ENCODE measurements around the gene LRBA.

The LRBA gene

DNA sequence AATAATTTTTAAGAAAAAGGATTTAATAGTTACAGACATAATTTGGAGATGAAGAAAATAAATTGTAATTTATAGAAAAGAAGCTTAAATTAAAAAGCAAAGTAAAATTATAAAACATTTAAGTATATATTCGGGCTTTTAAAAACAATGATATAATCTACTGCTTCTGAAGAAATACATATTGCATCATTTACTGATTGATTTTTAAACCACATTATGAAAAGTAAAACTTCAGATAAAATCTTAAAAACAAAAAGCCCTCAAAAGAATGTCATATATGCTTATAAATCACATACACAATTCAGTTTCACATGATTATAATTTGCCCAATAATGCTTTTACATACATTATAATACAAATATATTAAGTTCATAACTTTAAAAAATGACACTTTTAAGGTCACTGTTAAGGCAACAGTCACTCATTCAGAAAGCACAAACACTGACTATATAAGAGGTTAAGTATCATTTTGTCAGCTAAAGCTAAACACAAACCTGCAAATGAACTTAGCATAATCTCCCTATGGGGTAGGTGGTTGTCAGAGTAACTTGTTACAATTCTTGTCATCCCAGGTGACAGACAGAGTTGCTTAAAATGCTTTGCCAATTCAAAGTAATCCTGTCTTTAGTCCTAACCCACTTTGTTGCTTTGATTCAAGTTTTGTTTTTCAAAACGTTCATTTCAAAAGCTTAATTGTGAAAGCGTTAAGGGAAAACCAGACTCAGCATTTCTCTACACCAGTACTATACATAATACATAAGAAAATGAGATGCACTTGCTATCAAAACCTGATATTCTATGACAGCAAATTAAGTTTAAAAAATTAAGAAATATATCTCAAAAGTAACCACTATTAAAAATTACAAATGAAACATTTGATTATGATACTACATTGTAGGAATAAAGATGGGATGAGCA lies 523.7 kb downstream of the LRBA start:
- DNase-seq (ENCODE audit: low spot score): no peak

DNA sequence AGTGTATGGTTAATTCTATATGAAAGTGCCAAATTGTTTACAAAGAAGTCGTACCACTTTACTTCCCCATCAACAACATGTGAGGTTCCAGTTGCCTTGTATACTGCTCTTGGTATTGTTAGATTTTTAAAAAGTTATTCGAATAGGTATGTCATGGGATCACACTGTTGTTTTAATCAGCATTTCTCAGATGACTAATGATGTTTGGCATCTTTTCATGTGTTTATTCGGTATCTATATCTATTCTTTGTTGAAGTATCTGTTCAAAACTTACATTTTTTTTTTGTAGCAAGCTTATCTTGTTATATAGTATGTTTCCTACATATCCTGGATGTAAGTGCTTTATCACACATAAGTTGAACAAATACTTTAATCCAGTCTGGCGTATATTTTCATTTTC lies 532.5 kb downstream of the LRBA start:
- no peak for DNase-seq (ENCODE audit: low spot score)

DNA sequence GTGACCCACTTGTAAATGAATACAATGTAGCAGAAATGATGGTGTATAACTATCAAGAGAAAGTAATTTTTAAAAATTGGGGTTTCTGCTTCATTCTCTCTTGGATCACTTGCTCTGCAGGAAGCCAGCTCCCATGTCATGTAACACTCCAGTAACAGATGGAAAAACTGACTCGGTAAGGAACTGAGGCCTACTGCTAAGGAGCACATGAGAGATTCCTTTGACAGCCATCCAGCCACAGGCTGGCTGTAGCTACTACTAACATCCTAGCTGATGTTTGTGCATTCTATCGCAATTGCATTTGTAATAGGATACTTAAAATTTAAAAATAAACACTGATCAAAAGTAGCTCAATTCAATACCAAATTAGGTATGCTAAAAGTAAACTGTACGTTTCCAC lies 535.4 kb downstream of the LRBA start:
- no peak for DNase-seq (ENCODE audit: low spot score)

DNA sequence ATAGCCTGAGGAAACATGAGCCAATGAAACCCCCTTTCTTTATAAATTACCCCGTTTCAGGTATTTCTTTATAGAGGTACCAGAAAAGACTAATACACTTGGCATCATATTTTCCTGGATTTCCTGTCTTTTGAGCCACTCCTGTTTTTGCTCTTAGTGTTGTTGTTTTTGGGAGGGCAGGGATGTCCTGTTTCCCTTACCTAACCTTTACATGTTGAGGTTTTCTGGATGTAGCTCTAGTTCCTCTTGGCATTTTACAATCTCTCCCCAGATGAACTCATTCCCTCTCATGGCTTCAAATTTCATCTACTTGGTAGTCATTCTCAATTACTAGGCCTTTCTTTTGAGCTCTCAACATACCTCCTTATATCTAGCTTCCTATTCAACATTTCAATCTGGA lies 537.2 kb downstream of the LRBA start:
- no peak for DNase-seq (ENCODE audit: low spot score)

DNA sequence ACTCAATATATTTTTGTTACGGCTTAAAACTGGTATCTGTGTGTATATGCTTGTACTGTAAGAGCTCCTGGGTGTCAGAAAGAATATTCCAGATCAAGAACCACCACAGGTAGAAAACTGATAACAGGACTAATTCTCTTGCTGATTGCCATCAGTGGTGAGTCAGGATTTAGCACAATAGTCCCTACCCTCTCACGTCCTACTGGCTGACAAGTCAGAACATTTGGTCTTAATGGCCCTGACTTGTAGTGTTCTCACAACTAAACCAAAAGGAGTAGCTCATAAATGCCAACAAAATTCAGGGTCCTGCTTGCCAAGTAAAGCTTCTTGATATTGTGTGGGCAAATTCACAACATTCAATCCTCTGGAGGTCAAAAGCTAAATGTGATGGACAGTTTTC lies 538.3 kb downstream of the LRBA start:
- no peak for DNase-seq (ENCODE audit: low spot score)

DNA sequence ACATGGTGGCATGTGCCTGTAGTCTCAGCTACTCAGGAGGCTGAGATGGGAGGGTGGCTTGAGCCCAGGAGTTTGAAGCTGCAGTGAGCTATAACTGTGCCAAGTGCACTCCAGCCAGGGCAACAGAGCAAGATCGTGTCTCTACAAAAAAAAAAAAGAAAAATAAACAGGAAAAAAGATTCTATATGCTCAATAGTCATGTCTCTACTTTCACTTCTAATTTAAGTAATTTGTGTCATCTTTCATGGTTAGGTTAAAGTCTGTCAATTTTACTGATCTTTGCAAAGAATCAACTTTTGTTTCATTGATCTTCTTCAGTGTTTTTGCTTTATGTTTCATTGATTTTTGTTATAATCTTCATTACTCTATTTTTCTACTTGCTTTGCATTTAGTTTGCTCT lies 539.3 kb downstream of the LRBA start:
- no peak for DNase-seq (ENCODE audit: low spot score)

DNA sequence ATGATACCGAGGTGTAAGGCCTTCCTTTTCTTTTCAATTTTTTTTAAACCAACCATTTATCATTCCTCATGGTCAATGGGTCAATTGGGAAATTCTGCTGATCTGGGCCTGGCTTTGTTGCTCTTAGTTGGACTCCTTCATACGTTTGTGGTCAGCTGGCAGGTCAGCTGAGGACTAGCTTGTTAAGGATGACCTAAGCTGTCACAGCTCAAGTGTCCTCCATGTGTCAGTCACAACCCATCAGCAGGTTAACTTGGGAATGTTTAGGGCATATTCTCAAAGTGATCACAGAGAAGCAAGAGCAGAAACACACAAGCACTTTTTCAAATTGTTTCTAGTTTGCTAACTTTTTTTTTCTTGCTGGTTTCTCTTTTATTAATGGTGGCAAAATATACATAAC lies 550.6 kb downstream of the LRBA start:
- no peak for DNase-seq (ENCODE audit: low spot score)

DNA sequence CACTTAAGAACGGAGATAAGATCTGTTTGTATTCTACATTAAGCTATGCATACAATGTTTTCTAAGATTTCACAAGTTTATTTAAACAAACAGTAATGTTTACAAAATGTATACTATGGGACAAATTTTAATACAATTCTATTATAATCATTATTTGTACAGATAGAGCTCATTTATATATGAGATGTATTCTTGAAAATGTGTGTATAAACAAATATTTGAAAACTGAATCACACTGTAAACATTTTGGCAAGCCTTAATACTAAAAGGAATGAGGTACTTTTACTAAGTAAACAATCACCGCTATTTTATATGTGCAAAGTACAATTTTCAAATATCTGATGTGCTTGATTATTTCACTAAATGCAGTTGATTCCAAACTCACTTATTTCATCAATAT lies 552.3 kb downstream of the LRBA start:
- DNase-seq (ENCODE audit: low spot score): no peak

DNA sequence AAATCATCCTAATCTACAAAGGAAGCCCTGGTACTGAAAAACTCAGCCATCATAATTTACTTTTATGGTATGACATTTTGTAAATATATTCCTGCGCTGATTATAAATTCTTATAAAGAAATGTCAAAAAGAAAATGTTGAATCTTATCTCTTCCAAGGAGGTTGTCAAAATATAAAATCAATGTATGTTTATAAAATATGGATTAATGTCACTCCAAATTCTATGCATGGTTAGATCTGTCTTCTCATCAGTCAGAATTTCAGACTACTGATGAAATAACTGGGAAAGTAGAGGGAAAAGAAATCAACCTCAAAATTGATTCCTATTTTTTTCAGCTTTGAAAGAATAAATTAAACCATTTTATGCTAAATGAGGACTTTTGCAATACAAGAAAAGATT lies 553.1 kb downstream of the LRBA start:
- no peak for DNase-seq (ENCODE audit: low spot score)

DNA sequence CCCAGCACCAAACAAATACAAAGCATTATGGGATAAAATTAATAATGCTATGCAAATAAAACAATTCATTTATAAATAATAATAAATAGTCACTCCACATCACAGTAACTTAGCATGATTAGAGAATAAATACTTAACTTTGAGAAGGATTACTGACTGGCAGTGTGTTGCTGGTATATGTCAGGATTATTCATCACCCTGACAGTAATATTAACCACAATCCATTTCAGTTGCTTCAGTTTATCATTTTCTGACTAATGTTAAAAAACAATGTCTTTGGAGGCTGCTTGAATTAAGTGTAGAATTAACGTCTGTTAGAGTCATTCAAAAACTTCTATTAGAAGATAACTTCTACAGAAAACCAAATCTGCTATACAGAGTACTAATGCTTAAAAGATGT lies 557.3 kb downstream of the LRBA start:
- DNase-seq (ENCODE audit: low spot score): no peak

DNA sequence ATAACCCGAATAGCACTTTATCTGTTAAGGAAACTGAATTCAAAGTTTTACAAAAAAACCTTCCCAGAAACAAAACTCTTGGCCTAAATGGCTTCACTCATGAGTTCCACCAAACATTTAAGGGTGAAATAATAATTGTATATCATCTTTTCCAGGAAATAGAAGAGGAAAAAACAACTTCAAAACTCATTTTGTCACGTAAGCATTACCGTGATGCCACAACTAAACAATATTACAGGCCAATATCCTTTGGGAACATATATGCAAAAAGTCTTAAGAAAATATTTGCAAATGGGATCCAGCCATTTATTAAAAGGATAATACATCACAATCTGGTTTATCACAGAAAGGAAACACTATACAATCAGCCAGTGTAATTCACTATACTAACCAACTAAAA lies 563.2 kb downstream of the LRBA start:
- DNase-seq (ENCODE audit: low spot score): no peak

DNA sequence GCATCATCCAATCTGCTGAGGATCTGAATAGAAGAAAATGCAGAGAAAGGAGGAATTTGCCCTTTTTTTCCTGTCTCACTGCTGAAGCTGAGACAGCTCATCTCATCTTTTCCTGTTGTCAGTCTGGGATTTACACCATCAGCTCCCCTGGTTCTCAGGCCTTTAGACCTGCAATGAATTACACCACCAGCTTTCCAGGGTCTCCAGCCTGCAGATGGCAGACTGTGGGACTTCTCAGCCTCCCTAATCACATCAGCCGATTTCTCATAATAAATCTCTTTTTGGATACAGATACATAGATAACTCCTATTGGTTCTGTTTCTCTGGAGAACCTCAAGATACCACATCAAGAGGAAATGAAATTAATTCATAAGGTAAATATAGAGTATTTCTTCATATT lies 567.7 kb downstream of the LRBA start:
- DNase-seq (ENCODE audit: low spot score): no peak

DNA sequence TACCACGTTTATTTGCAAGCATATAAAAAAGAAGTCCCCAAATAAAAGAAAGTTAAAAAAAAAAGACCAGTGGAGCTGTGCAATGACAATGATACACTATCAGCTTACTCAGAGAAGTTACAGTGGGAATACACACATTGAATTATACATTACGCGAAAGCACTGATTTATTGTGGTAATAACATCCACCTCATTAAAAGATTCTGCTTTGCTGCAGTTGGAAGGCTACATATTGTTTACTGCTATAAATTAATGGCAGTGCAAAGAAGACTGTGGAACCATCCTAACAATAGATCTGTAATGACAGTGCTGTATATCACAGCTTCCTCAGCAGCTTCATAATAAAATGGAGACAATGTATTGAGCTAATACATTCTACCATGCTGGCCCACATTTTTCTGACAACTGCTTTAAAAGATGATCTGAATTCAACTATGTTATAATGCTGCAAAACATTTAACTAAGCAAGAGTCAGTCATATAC lies 575.6 kb downstream of the LRBA start:
- DNase-seq (ENCODE audit: low spot score): no peak

DNA sequence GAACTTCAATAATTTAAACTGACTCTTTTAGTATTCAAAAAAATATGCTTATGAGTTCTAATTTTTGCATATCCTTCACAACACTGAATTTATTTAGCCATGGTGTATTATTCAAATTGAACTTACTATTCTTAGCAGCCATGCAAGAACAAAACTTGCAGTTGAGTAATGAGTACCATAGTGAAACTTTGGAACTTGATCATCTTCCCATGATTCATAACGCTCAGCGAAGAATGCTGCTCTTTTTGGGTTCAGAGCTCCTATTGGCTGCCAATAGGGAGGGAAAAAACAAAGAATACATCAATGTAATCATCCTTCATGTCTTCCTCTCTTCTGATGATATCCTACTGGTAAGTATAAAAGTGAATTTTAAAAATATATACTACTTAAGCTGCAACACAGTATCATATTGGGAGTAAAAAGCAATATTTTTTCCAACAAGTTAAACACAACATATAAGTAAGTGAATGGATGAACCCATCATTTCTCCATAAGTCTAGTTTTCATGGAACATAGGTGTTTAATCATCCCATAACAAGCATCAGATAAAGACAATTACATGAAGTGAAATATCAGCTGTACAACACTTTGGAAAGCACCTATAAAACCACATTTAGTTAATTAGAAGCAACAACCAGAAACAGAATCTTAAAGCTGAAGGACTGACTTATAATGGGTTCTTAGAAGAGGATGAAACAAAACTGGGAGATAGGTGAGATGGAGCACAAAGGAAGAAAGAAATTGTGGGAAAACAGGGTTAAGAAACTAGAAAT lies 578.3 kb downstream of the LRBA start:
- no peak for DNase-seq (ENCODE audit: low spot score)

DNA sequence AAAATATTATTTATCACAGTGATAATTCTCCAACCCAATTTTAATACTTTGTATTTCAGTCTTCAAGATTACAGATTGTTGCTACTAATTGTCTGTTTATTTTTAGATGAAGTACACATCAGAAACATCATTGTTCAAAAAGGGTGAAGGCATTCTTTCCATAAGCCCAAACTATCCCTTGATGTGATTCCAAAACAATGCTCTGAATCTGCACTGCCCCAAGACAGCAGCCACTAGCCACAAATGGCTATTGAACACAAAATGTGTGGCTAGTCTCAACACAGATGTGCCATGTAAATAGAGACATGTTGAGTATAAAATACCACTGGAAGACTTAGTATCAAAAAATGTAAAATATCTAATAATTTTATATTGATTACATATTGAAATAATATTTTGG lies 583.9 kb downstream of the LRBA start:
- DNase-seq (ENCODE audit: low spot score): no peak

DNA sequence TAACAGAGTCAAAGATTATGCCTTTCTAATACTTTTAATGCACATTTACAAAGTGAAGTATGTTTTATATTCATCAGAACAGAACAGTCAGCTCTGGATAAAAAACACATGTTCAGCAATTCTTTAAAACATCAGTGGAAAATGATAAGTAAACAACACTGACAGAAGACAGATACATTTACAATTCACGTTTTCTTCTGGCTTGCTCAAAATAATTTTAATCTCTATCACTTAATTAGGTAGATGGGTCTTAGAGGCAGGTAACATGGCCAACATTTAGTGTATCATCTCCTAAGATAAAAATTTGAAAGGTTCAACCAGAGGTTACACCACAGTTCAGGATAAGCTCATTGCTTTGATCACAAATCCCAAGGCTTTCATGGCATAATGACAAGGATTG lies 589.9 kb downstream of the LRBA start:
- no peak for DNase-seq (ENCODE audit: low spot score)

DNA sequence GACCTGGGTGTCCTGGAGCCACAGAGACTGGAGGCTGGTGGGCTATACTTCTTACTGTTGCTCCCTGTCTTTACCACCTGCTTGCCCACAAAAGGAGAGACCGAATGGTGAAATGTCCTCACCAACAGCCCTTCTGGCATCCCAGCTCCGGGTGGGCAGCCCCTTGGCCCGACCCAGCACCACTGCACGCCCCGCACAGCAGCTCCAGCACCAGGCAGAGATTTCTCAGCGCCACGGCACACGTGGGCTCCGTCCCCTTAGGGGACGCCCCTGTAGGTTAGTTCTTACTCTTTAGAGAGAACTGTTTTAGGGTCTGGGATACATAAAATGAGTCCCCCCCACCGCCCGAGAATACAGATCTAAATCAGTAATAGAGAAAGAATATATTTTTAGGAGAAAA lies 591.6 kb downstream of the LRBA start:
- DNase-seq (ENCODE audit: low spot score): no peak

DNA sequence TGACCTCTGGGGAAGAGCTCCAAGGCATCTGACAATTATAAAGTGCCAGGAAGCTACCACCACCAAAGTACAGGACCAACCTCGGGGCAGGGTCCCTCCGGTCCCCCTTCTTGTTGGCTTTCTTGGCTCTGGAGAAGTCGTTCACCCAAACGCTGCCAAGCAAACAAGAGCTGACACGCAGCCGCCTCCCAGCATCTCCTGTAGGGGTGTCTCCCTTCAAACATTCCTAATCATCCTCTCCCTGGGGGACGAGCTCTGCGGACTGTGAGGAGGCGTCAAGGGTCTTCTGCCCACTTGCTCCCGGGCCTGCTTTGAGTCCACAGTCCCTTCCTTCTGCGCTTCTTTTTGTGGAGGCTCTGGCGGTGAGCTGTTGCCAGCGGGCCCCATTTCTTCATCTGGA lies 592.0 kb downstream of the LRBA start:
- DNase-seq (ENCODE audit: low spot score): no peak

DNA sequence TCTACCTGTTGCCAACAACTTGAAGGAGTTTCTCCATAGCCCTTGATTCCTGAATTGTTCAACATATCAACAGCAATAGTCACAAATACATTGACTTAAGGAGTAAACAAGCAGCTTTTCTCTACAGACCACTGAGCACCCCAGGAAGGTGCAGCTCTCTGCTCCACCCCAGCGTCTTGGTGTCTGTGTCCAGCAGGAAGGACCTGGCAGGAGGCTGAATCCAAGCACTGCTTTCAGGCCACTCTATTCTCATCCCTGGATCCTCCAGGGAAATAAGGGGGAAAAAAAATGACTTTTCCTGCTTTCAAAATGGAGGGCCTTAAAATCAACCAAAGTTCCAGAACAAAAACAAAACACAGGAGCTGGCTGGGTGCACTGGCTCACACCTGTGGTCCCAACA lies 593.5 kb downstream of the LRBA start:
- no peak for DNase-seq (ENCODE audit: low spot score)

DNA sequence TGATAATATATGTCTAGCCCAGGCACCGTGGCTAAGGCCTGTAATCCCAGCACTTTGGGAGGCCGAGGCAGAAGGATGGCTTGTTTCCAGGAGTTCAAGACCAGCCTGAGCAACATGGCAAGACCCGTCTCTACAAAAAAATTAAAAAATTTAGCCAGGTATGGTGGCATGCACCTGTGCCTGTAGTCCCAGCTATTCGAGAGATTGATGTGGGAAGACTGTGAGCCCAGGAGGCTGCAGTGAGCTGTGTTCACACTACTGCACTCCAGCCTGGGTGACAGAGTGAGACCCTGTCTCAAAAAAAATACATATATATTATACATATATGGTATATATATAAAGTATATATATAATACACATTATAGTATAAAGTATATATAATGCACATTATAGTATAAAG lies 595.1 kb downstream of the LRBA start:
- no peak for DNase-seq (ENCODE audit: low spot score)

DNA sequence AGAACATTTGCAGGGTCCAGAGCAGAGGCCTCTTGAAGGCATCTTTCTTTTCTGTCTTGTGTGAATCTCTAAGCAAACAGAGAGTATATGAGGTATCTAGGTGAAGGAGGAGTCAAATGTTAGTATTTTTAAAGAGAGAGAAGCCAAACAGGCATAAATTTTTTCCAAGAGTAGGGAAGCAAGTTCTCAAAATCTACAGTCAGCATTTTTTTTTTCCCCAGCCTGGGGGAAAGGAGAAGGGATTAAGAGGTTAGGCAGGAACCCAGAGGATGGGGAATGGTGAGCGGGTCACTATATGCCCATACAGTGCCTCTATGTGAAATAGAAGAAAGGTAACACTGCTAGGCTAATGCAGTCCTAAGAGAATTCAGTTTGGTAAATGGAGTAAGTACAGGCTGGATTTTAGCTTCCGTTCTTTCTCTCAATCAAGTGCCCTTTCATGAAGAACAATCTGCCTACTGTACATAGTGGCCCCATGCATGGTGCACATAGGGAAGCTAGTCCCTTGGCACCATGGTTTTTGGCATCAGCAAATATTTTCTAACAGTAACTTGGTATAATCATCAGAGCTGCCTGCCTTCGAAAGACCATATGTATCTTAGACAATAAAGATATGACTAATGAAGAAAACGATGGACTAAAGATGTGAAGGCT lies 596.2 kb downstream of the LRBA start:
- DNase-seq (ENCODE audit: low spot score): no peak

DNA sequence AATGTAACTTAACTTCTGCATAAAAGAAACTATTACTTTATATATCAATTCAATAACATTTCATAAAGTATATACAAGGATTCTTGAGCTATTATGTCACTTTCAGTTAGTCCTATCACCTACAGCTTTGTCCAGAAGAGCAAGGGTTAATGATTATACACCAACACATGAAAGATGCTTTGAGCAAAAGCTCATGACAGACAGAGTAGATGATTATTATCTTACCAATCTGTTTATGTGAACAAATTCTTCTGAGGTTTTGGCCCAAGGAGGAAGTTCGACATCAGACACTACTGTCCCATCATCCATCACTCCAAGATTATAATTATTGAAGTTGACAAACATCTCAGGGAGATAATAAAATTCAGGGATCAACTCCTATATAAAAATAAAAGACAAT lies 599.9 kb downstream of the LRBA start:
- no peak for DNase-seq (ENCODE audit: low spot score)

DNA sequence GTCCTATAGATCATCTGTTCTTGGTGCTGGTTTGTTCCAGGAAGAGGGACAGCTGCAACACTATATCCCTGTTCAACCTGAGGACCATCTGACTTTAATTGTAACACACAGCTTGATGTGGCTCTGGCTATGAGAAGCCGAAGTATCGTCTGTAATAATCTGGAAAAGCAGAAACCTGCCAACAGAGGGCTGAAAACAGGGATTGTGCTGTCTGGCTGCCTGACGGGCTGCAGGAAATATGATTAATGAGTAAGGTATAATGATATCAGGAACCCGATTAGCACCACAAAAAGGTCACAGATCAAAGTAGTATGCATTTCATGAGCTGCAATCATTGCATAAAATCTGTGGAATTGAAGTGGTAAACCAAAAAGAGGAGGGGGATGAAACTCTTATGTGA lies 603.6 kb downstream of the LRBA start:
- DNase-seq (ENCODE audit: low spot score): no peak

Data from AG08395 (cell line).